ENCODE data around the gene CLCF1.

The CLCF1 gene

GRCh38 chr11:67411785-67412152 is 38.4 kb upstream of the CLCF1 start:
- no peaks in the 10 kb centered on the region for H3K9me2 ChIP-seq (ENCODE audit: low read depth, low read length)
- TF ChIP-seq CTCF (IDR thresholded peaks at IDR 0.05; ENCODE audit: low read length) (no peak), EZH2 (IDR thresholded peaks at IDR 0.05; ENCODE audit: borderline replicate concordance, low read length) (no peak)
- no peak overlapping the region for H2AFZ ChIP-seq (ENCODE audit: low read length)
- H4K20me1 ChIP-seq (ENCODE audit: insufficient read depth, low read length) = no peaks in the 10 kb centered on the region
- no peaks in the 10 kb centered on the region for H3K79me2 ChIP-seq (ENCODE audit: insufficient read depth, low read length)
- H3K4me3 ChIP-seq (ENCODE audit: low read depth, low read length, poor library complexity, severe bottlenecking) = no peak overlapping the region
- no peak overlapping the region; the same call in 1 of the 2 replicates for H3K4me2 ChIP-seq (ENCODE audit: low read length)
- H3K9me3 ChIP-seq (ENCODE audit: low read length) = no peaks in the 10 kb centered on the region
- no peaks in the 10 kb centered on the region for H3F3A ChIP-seq (ENCODE audit: insufficient read depth, low read length)
- H3K4me1 ChIP-seq (ENCODE audit: insufficient read depth, low read length, severe bottlenecking) = peaks cover 71% of the 10 kb centered on the region
- no peak overlapping the region; the same call in 1 of the 2 replicates for H3K9ac ChIP-seq (ENCODE audit: low read length)
- no peak overlapping the region for H3K27ac ChIP-seq (ENCODE audit: low read depth, low read length, poor library complexity, severe bottlenecking)
- peaks cover 14% of the 10 kb centered on the region; the same call in 1 of the 2 replicates for H3K36me3 ChIP-seq (ENCODE audit: insufficient read depth, low read length)
- H3K27me3 ChIP-seq (ENCODE audit: insufficient read depth, low read length) = peaks cover 3% of the 10 kb centered on the region; the same call in 1 of the 2 replicates

- no peak overlapping the region; the same call in 1 of the 2 replicates for H3K4me2 ChIP-seq (ENCODE audit: low read length)
- H4K20me1 ChIP-seq (ENCODE audit: insufficient read depth, low read length) = no peaks in the 10 kb centered on the region
- peaks cover 17% of the 10 kb centered on the region; the same call in 1 of the 2 replicates for H3K36me3 ChIP-seq (ENCODE audit: insufficient read depth, low read length)
- no peak overlapping the region for H2AFZ ChIP-seq (ENCODE audit: low read length)
- TF ChIP-seq EZH2 (IDR thresholded peaks at IDR 0.05; ENCODE audit: borderline replicate concordance, low read length) (no peak), CTCF (IDR thresholded peaks at IDR 0.05; ENCODE audit: low read length) (no peak)
- H3K9me3 ChIP-seq (ENCODE audit: low read length) = no peaks in the 10 kb centered on the region
- no peaks in the 10 kb centered on the region for H3K79me2 ChIP-seq (ENCODE audit: insufficient read depth, low read length)
- H3K9ac ChIP-seq (ENCODE audit: low read length) = no peak overlapping the region; the same call in 1 of the 2 replicates
- no peaks in the 10 kb centered on the region for H3K9me2 ChIP-seq (ENCODE audit: low read depth, low read length)
- H3K27ac ChIP-seq (ENCODE audit: low read depth, low read length, poor library complexity, severe bottlenecking) = no peak overlapping the region
- H3K4me1 ChIP-seq (ENCODE audit: insufficient read depth, low read length, severe bottlenecking) = peaks cover 71% of the 10 kb centered on the region
- no peak overlapping the region for H3K4me3 ChIP-seq (ENCODE audit: low read depth, low read length, poor library complexity, severe bottlenecking)
- peaks cover 3% of the 10 kb centered on the region; the same call in 1 of the 2 replicates for H3K27me3 ChIP-seq (ENCODE audit: insufficient read depth, low read length)
- no peaks in the 10 kb centered on the region for H3F3A ChIP-seq (ENCODE audit: insufficient read depth, low read length)
Observed at GRCh38 chr11:67410984-67411784, 37.8 kb upstream of the CLCF1 start.

- Histone ChIP-seq H3K4me1 (ENCODE audit: insufficient read depth, low read length, severe bottlenecking) (peaks cover 74% of the 10 kb centered on the region), H3K9me3 (ENCODE audit: low read length) (no peaks in the 10 kb centered on the region), H3K9me2 (ENCODE audit: low read depth, low read length) (no peaks in the 10 kb centered on the region), H3K36me3 (ENCODE audit: insufficient read depth, low read length) (peaks cover 22% of the 10 kb centered on the region; the same call in 1 of the 2 replicates), H3K4me2 (ENCODE audit: low read length) (no peak overlapping the region; the same call in 1 of the 2 replicates), H3K27ac (ENCODE audit: low read depth, low read length, poor library complexity, severe bottlenecking) (peak overlapping the region; percentile 93), H3K79me2 (ENCODE audit: insufficient read depth, low read length) (no peaks in the 10 kb centered on the region), H3K27me3 (ENCODE audit: insufficient read depth, low read length) (peaks cover 3% of the 10 kb centered on the region; the same call in 1 of the 2 replicates), H3K4me3 (ENCODE audit: low read depth, low read length, poor library complexity, severe bottlenecking) (no peak overlapping the region), H2AFZ (ENCODE audit: low read length) (no peak overlapping the region), H4K20me1 (ENCODE audit: insufficient read depth, low read length) (no peaks in the 10 kb centered on the region), H3K9ac (ENCODE audit: low read length) (no peak overlapping the region), H3F3A (ENCODE audit: insufficient read depth, low read length) (no peaks in the 10 kb centered on the region)
- TF ChIP-seq CTCF (IDR thresholded peaks at IDR 0.05; ENCODE audit: low read length) = no peak
- no peak for TF ChIP-seq EZH2 (IDR thresholded peaks at IDR 0.05; ENCODE audit: borderline replicate concordance, low read length)
Observed at GRCh38 chr11:67410369-67410831, 37.0 kb upstream of the CLCF1 start.

Measured in OCI-LY1 (cell line).